Measurements from ENCODE around the gene HECA. TPM values are rescaled to one million over a fixed set of nuclear protein-coding genes. Genes with fewer than 3 reads are reported as not detected.

The HECA gene
- total and polyA plus RNA-seq, 2 experiments from 2014 or later, result 8.7 to 24.4 TPM

DNA sequence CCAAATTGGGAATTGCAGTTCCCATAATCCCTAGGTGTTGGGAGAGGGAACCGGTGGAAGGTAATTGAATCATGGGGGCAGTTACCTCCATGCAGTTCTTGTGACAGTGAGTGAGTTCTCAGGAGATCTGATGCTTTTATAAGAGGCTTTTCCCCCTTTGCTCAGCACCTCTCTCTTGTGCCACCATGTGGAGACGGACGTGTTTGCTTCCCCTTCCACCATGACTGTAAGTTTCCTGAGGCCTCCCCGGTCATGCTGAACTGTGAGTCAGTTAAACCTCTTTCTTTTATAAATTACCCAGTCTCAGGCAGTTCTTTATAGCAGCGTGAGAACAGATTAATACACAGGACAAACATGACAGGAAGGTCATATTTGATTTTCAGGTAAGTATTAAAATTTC is 25.3 kb upstream of the HECA start:
- TF ChIP-seq, protein P1, sequence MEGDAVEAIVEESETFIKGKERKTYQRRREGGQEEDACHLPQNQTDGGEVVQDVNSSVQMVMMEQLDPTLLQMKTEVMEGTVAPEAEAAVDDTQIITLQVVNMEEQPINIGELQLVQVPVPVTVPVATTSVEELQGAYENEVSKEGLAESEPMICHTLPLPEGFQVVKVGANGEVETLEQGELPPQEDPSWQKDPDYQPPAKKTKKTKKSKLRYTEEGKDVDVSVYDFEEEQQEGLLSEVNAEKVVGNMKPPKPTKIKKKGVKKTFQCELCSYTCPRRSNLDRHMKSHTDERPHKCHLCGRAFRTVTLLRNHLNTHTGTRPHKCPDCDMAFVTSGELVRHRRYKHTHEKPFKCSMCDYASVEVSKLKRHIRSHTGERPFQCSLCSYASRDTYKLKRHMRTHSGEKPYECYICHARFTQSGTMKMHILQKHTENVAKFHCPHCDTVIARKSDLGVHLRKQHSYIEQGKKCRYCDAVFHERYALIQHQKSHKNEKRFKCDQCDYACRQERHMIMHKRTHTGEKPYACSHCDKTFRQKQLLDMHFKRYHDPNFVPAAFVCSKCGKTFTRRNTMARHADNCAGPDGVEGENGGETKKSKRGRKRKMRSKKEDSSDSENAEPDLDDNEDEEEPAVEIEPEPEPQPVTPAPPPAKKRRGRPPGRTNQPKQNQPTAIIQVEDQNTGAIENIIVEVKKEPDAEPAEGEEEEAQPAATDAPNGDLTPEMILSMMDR (IDR thresholded peaks at IDR 0.05; ENCODE audit: low read depth, low read length), result peak; percentile 55
- DNase-seq (ENCODE audit: low read depth in 1 of 2, low spot score in 1 of 2), result peak; percentile 8 to 68
- Histone ChIP-seq H3K4me1 (ENCODE audit: low read depth) (no peaks in the 10 kb centered on the region), H3K27me3 (no peaks in the 10 kb centered on the region), H3K36me3 (no peaks in the 10 kb centered on the region), H3K27ac (no peak overlapping the region), H3K4me3 (no peak overlapping the region), H3K9me3 (ENCODE audit: low read depth) (no peaks in the 10 kb centered on the region)

- no peaks in the 10 kb centered on the region for H3K9me3 ChIP-seq (ENCODE audit: low read depth)
- H3K27me3 ChIP-seq, result no peaks in the 10 kb centered on the region
- no peak for DNase-seq (ENCODE audit: low read depth in 1 of 2, low spot score in 1 of 2)
- no peak overlapping the region for H3K27ac ChIP-seq
- TF ChIP-seq, protein P1 (IDR thresholded peaks at IDR 0.05; ENCODE audit: low read depth, low read length), result no peak
- no peak overlapping the region for H3K4me3 ChIP-seq
- H3K36me3 ChIP-seq, result no peaks in the 10 kb centered on the region
- no peaks in the 10 kb centered on the region for H3K4me1 ChIP-seq (ENCODE audit: low read depth)
These were observed 22.7 kb upstream of the HECA start for GRCh38 chr6:139112146-139112545.

DNA sequence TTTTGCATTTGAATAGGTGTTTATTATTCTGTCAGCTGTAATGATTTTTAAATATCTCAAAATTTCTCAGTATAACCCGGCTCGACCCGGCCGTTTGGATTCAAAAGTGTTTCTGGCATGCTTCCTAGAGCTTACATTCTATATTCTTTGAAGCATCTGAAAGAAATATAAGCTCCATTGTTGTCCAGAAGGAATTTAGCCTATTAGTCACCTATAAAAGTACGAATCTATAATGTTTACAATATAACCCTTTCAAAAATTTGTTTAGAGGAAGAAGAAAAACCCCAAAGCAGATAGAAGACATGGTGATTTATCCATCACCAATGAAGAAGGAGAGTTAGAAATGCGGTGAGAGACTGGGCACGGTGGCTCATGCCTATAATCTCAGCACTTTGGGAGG is 22.3 kb upstream of the HECA start:
- Histone ChIP-seq H3K27ac (no peak overlapping the region), H3K4me1 (ENCODE audit: low read depth) (no peaks in the 10 kb centered on the region), H3K27me3 (no peaks in the 10 kb centered on the region), H3K9me3 (ENCODE audit: low read depth) (no peaks in the 10 kb centered on the region), H3K36me3 (no peaks in the 10 kb centered on the region), H3K4me3 (no peak overlapping the region)
- TF ChIP-seq, protein P1 (IDR thresholded peaks at IDR 0.05; ENCODE audit: low read depth, low read length), result no peak
- no peak for DNase-seq (ENCODE audit: low read depth in 1 of 2, low spot score in 1 of 2)

- TF ChIP-seq, protein P1 (IDR thresholded peaks at IDR 0.05; ENCODE audit: low read depth, low read length), result no peak
- H3K27me3 ChIP-seq, result no peaks in the 10 kb centered on the region
- H3K9me3 ChIP-seq (ENCODE audit: low read depth), result no peaks in the 10 kb centered on the region
- no peaks in the 10 kb centered on the region for H3K4me1 ChIP-seq (ENCODE audit: low read depth)
- no peak overlapping the region for H3K27ac ChIP-seq
- no peak overlapping the region for H3K4me3 ChIP-seq
- DNase-seq (ENCODE audit: low read depth in 1 of 2, low spot score in 1 of 2), result no peak
- no peaks in the 10 kb centered on the region for H3K36me3 ChIP-seq
These were observed 20.1 kb upstream of the HECA start for GRCh38 chr6:139114746-139115145.

DNA sequence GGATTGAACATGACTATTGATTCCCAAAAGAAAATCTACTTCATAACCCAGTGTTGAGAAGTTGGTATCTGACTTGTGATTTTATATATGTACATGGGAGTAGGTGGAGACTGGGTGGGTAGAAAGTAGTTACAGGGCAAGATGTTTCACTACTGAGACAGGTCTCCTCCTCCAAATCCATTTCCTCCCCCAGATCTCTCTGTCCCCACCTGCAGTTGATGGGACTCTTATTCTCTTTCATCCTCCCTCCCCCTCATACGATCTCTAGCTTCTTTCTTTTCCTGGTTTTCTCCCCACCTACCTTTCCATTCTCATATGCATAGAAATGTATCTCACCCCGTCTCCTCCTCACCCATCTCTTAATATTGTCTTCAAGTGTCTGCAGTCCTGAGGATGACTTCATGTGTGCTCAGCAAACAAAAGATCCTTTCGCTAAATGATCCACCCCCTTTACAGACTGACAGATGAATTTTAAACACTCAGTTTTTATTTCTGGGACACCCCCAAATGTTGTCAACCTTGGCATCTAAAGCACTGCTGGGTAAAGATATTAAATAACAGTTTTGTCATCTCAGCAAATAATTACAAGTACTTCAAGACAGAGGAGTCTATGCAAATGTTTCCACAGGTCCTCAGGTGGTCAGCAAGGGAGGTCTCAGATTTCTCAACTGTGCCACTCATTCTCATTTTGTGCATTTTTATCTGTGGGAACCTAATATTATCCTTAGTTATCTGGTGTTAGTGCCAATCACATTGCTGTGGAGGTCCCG is 18.7 kb upstream of the HECA start:
- Histone ChIP-seq H3K9me3 (ENCODE audit: low read depth) (no peaks in the 10 kb centered on the region), H3K4me3 (no peak overlapping the region), H3K27me3 (no peaks in the 10 kb centered on the region), H3K36me3 (no peaks in the 10 kb centered on the region), H3K4me1 (ENCODE audit: low read depth) (no peaks in the 10 kb centered on the region), H3K27ac (no peak overlapping the region)
- TF ChIP-seq, protein P1 (IDR thresholded peaks at IDR 0.05; ENCODE audit: low read depth, low read length), result no peak
- no peak for DNase-seq (ENCODE audit: low read depth in 1 of 2, low spot score in 1 of 2)

Measured in cardiac muscle cell (in vitro differentiated cells and primary cell).